Measurements from ENCODE around the gene ALG1L2.
A peak's percentile ranks its signal among the peaks of the same experiment; 100 is the strongest.
"Not testable (repeated sequence)": the region's sequence is repeated elsewhere in the genome, so short reads cannot be mapped to it uniquely, and the experiment has no call there.

ALG1L2 gene

GRCh38 chr3:130081351-130081881, at the start of gene ALG1L2:
TSS of gene ALG1L2 (plus strand) at chr3:130081831. CDS start at chr3:130082017, 186 bp downstream.
- no peak for DNase-seq

GRCh38 chr3:130037126-130037815, 44.4 kb upstream of the ALG1L2 start:
- not testable (repeated sequence) for DNase-seq

- DNase-seq, result not testable (repeated sequence)
Measured at GRCh38 chr3:130042736-130043135, 38.9 kb upstream of the ALG1L2 start.

GRCh38 chr3:130043658-130044057, 38.0 kb upstream of the ALG1L2 start:
- not testable (repeated sequence) for DNase-seq

- DNase-seq, result no peak
Measured at GRCh38 chr3:130044370-130044769, 37.3 kb upstream of the ALG1L2 start.

- no peak for DNase-seq
Measured at GRCh38 chr3:130048726-130049125, 32.9 kb upstream of the ALG1L2 start.

GRCh38 chr3:130052366-130052765, 29.3 kb upstream of the ALG1L2 start:
- DNase-seq, result not testable (repeated sequence)

- DNase-seq, result not testable (repeated sequence)
Measured at GRCh38 chr3:130052965-130053364, 28.7 kb upstream of the ALG1L2 start.

- not testable (repeated sequence) for DNase-seq
Measured at GRCh38 chr3:130057536-130058266, 23.9 kb upstream of the ALG1L2 start.

GRCh38 chr3:130058267-130058657, 23.4 kb upstream of the ALG1L2 start:
- not testable (repeated sequence) for DNase-seq

- not testable (repeated sequence) for DNase-seq
Measured at GRCh38 chr3:130058716-130059115, 22.9 kb upstream of the ALG1L2 start.

- DNase-seq, result not testable (repeated sequence)
Measured at GRCh38 chr3:130059162-130059561, 22.5 kb upstream of the ALG1L2 start.

- no peak for DNase-seq
Measured at GRCh38 chr3:130073582-130073981, 8.0 kb upstream of the ALG1L2 start.

- no peak for DNase-seq
Measured at GRCh38 chr3:130077636-130078035, 4.0 kb upstream of the ALG1L2 start.

- DNase-seq, result not testable (repeated sequence)
Measured at GRCh38 chr3:130083363-130084090, 1.9 kb downstream of the ALG1L2 start.

- no peak for DNase-seq
Measured at GRCh38 chr3:130084436-130084980, 2.9 kb downstream of the ALG1L2 start.

GRCh38 chr3:130085881-130086280, 4.2 kb downstream of the ALG1L2 start:
- DNase-seq, result no peak

GRCh38 chr3:130086628-130087027, 5.0 kb downstream of the ALG1L2 start:
- not testable (repeated sequence) for DNase-seq

- DNase-seq, result no peak
Measured at GRCh38 chr3:130088061-130088460, 6.4 kb downstream of the ALG1L2 start.

- DNase-seq, result not testable (repeated sequence)
Measured at GRCh38 chr3:130090681-130091080, 9.1 kb downstream of the ALG1L2 start.

- DNase-seq, result no peak
Measured at GRCh38 chr3:130091958-130092357, 10.3 kb downstream of the ALG1L2 start.

- peak; percentile 8 for DNase-seq
Measured at GRCh38 chr3:130093741-130094391, 12.2 kb downstream of the ALG1L2 start.
